ENCODE results near the gene COL5A1.
A peak's percentile ranks its signal among the peaks of the same experiment; 100 is the strongest.

Gene COL5A1

DNA sequence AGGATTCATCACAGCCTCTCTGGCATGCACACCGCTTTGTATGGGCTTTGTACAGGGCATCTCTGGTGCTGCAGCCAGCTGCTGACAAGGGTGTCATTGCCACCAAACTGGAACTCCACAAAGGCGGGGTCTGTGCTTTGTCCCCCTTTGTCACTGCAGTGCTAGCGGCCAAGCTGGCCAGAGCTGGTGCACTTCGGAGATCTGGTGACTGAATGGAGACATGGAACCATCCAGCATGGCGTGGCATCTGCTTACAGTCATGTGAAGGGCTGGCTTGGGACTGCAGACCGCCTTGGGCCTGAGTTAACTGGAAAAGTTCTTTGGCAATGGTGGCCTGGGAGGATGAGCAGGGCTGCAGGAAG lies 18.7 kb upstream of the COL5A1 start:
- H3K4me1 ChIP-seq (ENCODE audit: control insufficient read depth, insufficient read depth, low read length) = peaks cover 51% of the 10 kb centered on the region
- no peaks in the 10 kb centered on the region for H3K27me3 ChIP-seq (ENCODE audit: control insufficient read depth, insufficient read depth, low read length)
- no peak overlapping the region for H3K4me3 ChIP-seq (ENCODE audit: low read length)
- H3K9me3 ChIP-seq (replicated peaks; ENCODE audit: low read length) = no peaks in the 10 kb centered on the region
- H3K36me3 ChIP-seq (ENCODE audit: insufficient read depth, low read length) = no peaks in the 10 kb centered on the region
- no peak overlapping the region for H3K4me2 ChIP-seq (ENCODE audit: low read length)
- no peak overlapping the region for H3K9ac ChIP-seq (ENCODE audit: low read depth, low read length)

DNA sequence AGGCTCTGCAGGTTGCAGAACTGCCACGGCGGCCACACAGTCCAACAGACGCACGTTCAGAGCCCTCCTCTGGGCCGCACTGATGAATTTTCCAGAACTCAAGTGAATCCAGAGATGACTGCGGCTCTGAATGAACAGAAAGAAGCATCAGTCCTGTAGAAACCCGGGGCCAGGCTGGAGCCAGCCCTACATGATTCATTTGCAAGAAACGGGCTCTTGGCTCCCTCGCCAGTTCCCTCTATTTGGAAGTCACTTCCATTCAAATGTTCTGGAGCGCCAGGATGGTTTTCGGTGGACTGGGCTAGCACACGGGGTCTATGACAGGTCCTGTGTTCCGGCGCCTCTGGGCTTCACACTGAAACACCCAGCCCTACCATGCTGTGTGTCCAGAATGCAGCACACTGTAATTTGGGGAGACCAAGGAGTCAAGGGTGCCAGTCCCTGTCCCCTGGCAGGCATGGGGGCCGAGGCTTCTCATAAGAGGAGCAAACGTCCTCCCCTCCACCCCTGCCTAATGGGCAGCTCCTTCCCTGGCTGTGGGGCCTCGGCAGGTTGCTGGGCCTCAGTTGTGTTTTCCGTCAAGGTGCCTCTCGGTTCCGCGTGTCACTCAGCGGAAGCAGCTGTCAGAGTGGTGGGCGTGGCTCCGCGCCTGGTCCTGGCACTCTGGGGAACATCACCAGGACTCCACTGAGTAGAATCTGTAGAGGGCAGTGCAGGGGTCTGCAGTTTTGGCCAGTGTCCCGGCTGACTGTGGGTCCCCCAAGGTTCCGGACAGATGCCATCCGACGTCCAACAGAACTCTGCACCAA lies 18.1 kb upstream of the COL5A1 start:
- Histone ChIP-seq H3K9me3 (replicated peaks; ENCODE audit: low read length) (no peaks in the 10 kb centered on the region), H3K4me3 (ENCODE audit: low read length) (no peak overlapping the region)

DNA sequence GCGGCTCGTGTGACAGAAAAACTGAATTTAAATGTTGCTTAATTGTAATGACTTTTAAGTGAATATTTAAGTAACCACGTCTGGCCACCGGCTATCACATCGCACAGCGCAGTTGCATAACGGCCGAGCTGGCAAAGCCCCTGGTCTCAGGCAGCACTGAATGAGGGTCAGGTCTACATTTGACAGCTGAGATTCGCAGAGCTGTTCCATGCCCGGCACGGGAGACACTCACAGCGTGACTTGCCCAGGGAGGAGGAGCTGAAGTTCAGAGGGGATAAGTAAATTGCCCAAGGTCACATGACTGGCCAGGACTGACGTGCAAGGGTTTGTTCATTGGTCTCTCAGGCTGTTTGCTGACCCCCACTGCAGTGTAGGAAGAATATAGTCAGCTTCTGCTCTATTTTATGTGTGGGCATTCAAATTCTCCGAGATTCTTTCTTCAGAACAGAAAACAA lies 17.4 kb upstream of the COL5A1 start:
- no peaks in the 10 kb centered on the region for H3K27me3 ChIP-seq (ENCODE audit: control insufficient read depth, insufficient read depth, low read length)
- peak overlapping the region; percentile 53 for H3K4me2 ChIP-seq (ENCODE audit: low read length)
- H3K4me1 ChIP-seq (ENCODE audit: control insufficient read depth, insufficient read depth, low read length) = peaks cover 46% of the 10 kb centered on the region
- H3K9ac ChIP-seq (ENCODE audit: low read depth, low read length) = no peak overlapping the region
- no peak overlapping the region for H3K4me3 ChIP-seq (ENCODE audit: low read length)
- H3K36me3 ChIP-seq (ENCODE audit: insufficient read depth, low read length) = no peaks in the 10 kb centered on the region
- H3K9me3 ChIP-seq (replicated peaks; ENCODE audit: low read length) = no peaks in the 10 kb centered on the region

More for the DNA sequence above, 18.1 kb upstream of the COL5A1 start:
- H3K36me3 ChIP-seq (ENCODE audit: insufficient read depth, low read length) = no peaks in the 10 kb centered on the region
- H3K9ac ChIP-seq (ENCODE audit: low read depth, low read length) = no peak overlapping the region
- H3K4me2 ChIP-seq (ENCODE audit: low read length) = no peak overlapping the region
- no peaks in the 10 kb centered on the region for H3K27me3 ChIP-seq (ENCODE audit: control insufficient read depth, insufficient read depth, low read length)
- peaks cover 46% of the 10 kb centered on the region for H3K4me1 ChIP-seq (ENCODE audit: control insufficient read depth, insufficient read depth, low read length)

DNA sequence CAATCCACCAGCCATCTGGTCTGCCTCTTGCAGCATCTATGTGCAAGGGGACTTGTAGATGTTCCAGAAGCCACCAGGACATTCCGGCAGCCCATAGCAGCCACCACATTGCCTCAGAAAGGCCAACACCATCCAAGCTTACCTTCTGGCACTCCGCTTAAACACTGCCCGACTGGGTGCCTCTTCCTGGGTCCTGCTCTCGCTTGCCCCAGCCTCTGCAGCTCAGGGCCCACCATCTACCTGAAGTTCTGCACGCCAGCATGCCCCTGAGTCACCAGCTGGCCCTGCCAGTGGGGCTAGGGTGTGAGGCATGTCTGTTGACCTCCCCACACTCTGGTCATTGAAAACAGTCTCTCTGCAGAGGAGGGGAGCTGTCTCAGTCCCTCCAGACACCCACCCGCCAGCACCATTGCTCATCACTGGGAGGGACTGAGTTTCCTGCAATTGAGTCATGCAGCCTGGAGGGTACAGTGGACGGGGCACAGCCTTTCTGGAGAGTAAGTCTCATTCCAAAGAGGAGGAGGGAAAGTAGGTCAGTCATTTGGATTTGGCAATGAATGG lies 16.9 kb upstream of the COL5A1 start:
- H3K4me2 ChIP-seq (ENCODE audit: low read length) = peak overlapping the region; percentile 53
- H3K9me3 ChIP-seq (replicated peaks; ENCODE audit: low read length) = no peaks in the 10 kb centered on the region
- H3K4me3 ChIP-seq (ENCODE audit: low read length) = peak overlapping the region; percentile 12
- H3K4me1 ChIP-seq (ENCODE audit: control insufficient read depth, insufficient read depth, low read length) = peaks cover 46% of the 10 kb centered on the region
- no peak overlapping the region for H3K9ac ChIP-seq (ENCODE audit: low read depth, low read length)
- no peaks in the 10 kb centered on the region for H3K27me3 ChIP-seq (ENCODE audit: control insufficient read depth, insufficient read depth, low read length)
- H3K36me3 ChIP-seq (ENCODE audit: insufficient read depth, low read length) = no peaks in the 10 kb centered on the region

DNA sequence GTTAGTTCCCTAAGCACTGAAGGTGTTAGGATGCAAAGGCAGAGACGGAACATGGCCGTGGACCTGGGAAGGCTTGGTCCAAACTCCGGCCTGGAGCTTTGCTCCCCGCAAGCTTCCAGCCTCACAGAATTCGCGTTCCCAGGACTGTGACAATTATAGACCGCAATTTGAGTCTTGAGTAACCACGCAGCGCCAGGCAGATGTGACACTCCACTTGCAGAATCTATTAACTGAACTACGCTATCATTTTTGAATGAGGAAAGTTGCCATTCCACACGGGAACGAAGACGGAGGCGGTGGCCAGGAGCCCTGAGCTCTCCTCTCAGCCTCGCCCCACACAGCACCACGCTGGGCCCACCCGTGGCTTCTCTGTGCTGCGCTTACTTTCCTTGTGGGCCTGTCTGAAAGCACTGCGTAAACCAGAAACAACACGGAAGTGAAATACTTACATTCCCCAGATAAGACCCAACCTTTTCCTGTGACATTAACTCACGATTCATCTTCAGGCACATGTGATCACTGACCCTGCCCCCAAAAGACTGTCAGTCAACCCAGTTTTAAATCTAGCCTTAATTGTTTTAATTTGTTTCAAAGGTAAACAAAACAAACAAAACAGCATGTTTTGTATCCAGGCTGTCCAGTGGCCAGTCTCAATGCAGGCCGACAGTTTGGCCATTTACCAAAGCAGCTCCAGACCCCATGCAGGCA lies 16.1 kb upstream of the COL5A1 start:
- peaks cover 44% of the 10 kb centered on the region for H3K4me1 ChIP-seq (ENCODE audit: control insufficient read depth, insufficient read depth, low read length)
- H3K4me2 ChIP-seq (ENCODE audit: low read length) = peak overlapping the region; percentile 53
- H3K36me3 ChIP-seq (ENCODE audit: insufficient read depth, low read length) = no peaks in the 10 kb centered on the region
- no peaks in the 10 kb centered on the region for H3K9me3 ChIP-seq (replicated peaks; ENCODE audit: low read length)
- peak overlapping the region; percentile 12 for H3K4me3 ChIP-seq (ENCODE audit: low read length)
- no peaks in the 10 kb centered on the region for H3K27me3 ChIP-seq (ENCODE audit: control insufficient read depth, insufficient read depth, low read length)
- no peak overlapping the region for H3K9ac ChIP-seq (ENCODE audit: low read depth, low read length)

GRCh38 chr9:134626069-134626423 lies 15.6 kb upstream of the COL5A1 start:
- Histone ChIP-seq H3K27me3 (ENCODE audit: control insufficient read depth, insufficient read depth, low read length) (no peaks in the 10 kb centered on the region), H3K4me3 (ENCODE audit: low read length) (no peak overlapping the region)

DNA sequence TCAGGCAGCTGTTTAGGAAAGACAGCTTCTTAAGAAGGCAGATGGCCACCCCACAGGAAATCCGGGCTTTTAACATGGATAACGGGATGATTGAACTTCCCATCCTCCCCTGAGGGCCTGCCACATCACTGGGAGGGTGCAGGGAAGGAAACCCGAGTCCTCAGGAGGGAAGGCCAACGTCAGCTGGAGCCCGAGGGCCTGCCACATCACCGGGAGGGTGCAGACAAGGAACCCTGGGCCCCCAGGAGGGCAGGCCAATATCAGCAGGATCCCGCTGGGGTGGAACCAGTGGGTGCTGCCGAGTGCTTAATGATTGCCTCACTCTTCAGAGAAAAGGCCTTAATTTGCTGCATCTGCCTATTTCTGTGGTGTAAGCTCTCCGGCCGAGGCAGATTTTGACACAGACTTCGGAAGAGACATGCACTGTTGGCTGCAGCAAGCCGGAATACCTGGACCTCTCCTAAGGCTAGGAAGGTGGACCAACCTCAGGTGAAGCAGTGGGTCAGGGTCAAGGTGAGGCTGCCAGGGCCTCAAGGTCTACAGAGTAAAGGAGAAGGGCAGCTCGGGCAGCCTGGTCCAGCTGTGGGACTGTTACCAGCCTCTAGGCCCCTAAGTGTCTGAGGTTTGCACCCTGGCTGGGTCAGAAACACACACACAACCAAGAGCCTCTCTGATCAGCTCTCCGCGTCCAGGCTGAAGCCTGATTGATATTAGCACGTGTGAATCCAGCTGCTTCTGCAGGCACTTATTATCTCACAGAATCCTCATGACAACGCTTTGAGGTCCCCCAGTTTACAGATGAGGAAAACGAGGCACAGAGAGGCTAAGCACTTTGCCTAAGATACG lies 14.8 kb upstream of the COL5A1 start:
- Histone ChIP-seq H3K4me3 (ENCODE audit: low read length) (no peak overlapping the region), H3K4me2 (ENCODE audit: low read length) (no peak overlapping the region), H3K36me3 (ENCODE audit: insufficient read depth, low read length) (no peaks in the 10 kb centered on the region), H3K27me3 (ENCODE audit: control insufficient read depth, insufficient read depth, low read length) (no peaks in the 10 kb centered on the region), H3K9me3 (replicated peaks; ENCODE audit: low read length) (no peaks in the 10 kb centered on the region), H3K4me1 (ENCODE audit: control insufficient read depth, insufficient read depth, low read length) (peaks cover 36% of the 10 kb centered on the region), H3K9ac (ENCODE audit: low read depth, low read length) (no peak overlapping the region)

More at GRCh38 chr9:134626069-134626423, 15.6 kb upstream of the COL5A1 start:
- Histone ChIP-seq H3K4me1 (ENCODE audit: control insufficient read depth, insufficient read depth, low read length) (peaks cover 38% of the 10 kb centered on the region), H3K9me3 (replicated peaks; ENCODE audit: low read length) (no peaks in the 10 kb centered on the region), H3K36me3 (ENCODE audit: insufficient read depth, low read length) (no peaks in the 10 kb centered on the region), H3K4me2 (ENCODE audit: low read length) (no peak overlapping the region), H3K9ac (ENCODE audit: low read depth, low read length) (no peak overlapping the region)

DNA sequence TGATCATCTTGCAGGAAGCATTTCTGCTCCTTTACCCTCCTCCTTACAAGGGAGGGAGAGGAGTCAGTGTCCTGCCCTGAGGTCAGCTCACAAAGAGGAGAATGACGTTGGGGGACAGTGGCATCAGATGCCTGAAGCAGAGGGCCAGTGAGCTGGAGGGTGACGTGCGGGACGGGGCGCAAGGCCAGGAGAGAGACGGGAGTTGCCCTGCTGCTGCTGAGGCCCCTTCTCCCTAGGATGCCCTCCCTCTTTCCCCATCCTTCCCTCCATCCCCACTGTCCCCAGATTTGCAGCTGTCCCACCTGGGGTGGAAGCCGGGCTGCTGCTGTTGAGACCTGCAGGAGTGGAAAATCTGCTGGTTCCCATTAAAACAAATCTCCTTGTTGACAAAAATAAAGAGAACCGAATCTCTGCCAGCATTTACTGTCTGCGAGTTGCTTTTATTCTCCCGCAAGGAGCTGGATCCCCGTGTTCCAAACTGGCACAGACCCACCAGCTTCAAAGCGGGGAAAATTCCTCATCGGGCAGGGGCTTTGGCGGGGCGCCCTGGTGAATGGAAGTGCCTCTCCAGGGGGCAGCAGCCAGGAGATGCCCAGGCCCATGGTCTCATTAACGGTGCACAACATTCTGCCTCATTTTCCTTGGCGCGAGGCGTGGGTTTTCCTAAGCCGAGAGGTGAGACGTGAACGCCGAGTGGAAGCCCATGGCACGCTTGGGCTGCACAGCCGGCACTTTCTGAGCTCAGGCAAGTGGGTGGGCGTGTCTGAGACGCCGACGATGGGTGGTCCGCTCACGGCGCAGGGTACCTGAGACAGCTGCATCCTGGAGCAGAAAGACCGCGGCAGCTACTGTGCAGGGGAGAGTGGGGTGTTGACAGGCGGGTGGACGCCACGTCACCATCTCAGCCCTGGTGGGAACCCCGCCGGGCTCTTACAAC lies 13.9 kb upstream of the COL5A1 start:
- no peak overlapping the region for H3K9ac ChIP-seq (ENCODE audit: low read depth, low read length)
- no peak overlapping the region for H3K4me3 ChIP-seq (ENCODE audit: low read length)
- no peaks in the 10 kb centered on the region for H3K27me3 ChIP-seq (ENCODE audit: control insufficient read depth, insufficient read depth, low read length)
- no peak overlapping the region for H3K4me2 ChIP-seq (ENCODE audit: low read length)
- no peaks in the 10 kb centered on the region for H3K36me3 ChIP-seq (ENCODE audit: insufficient read depth, low read length)
- peaks cover 36% of the 10 kb centered on the region for H3K4me1 ChIP-seq (ENCODE audit: control insufficient read depth, insufficient read depth, low read length)
- H3K9me3 ChIP-seq (replicated peaks; ENCODE audit: low read length) = no peaks in the 10 kb centered on the region

DNA sequence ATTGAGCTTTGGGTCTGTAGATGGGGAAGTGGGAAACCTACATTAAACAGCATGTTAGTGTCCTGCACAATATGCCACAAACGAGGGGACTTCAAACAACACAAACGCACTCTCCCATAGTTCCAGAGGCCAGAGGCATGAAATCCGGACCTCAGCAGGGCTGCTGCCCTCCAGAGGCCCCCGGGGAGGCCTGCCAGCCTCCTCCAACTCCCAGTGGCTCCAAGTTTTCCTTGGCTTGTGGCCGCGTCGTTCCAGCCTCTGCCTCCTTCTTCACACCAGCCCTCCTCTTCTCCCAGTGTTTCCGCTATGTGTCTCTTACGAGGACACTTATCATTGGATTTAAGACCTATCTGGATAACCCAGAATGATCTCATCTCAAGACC lies 13.3 kb upstream of the COL5A1 start:
- no peak overlapping the region for H3K9ac ChIP-seq (ENCODE audit: low read depth, low read length)
- H3K4me1 ChIP-seq (ENCODE audit: control insufficient read depth, insufficient read depth, low read length) = peaks cover 31% of the 10 kb centered on the region
- H3K4me2 ChIP-seq (ENCODE audit: low read length) = no peak overlapping the region
- H3K36me3 ChIP-seq (ENCODE audit: insufficient read depth, low read length) = no peaks in the 10 kb centered on the region
- H3K27me3 ChIP-seq (ENCODE audit: control insufficient read depth, insufficient read depth, low read length) = no peaks in the 10 kb centered on the region
- H3K9me3 ChIP-seq (replicated peaks; ENCODE audit: low read length) = no peaks in the 10 kb centered on the region
- H3K4me3 ChIP-seq (ENCODE audit: low read length) = no peak overlapping the region

DNA sequence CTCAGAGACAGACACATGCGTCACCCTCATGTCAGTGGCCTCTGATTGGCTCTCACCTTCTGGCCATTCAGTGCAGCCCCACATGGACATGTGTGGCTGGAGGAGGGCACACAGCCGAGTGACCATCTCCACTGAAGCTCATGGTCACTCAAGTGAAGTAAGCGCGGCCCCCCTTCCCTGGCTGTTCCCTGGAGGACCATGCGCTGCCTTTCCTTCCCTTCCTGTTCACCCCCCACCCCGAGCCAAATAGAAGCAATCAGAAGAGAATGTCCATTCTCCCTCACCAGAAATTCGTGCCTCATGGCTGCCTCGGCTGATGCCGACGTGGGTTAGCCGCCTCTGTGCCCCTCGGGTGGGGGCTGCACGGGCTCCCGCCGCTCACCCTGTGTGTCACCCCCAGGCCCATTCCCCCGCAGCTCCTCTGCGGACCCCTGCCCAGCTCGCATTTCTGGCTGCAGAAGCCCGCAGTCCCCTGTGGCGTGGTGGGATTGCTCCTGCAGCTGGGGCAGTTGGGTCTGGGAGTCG lies 12.5 kb upstream of the COL5A1 start:
- Histone ChIP-seq H3K36me3 (ENCODE audit: insufficient read depth, low read length) (no peaks in the 10 kb centered on the region), H3K9ac (ENCODE audit: low read depth, low read length) (no peak overlapping the region), H3K4me1 (ENCODE audit: control insufficient read depth, insufficient read depth, low read length) (peaks cover 23% of the 10 kb centered on the region), H3K4me2 (ENCODE audit: low read length) (no peak overlapping the region), H3K9me3 (replicated peaks; ENCODE audit: low read length) (no peaks in the 10 kb centered on the region), H3K27me3 (ENCODE audit: control insufficient read depth, insufficient read depth, low read length) (no peaks in the 10 kb centered on the region), H3K4me3 (ENCODE audit: low read length) (no peak overlapping the region)

Data from skeletal muscle satellite cell (primary cell).